Fibroblast of mammary gland (primary cell): ENCODE measurements around the gene HHATL.

ENCODE experiments used
- DNase-seq: peaks from one replicate; pipeline ENCODE4 v3.0.0-alpha.2; 2010; ENCODE audit warnings: low read depth
- H3K4me3 ChIP-seq: 2 replicates; pipeline ENCODE4 v1.5.1; 2011; ENCODE audit warnings: low read depth, mild to moderate bottlenecking, low read length, moderate library complexity; ENCODE audit not compliant: control insufficient read depth
- CTCF ChIP-seq: conservative IDR thresholded peaks from 2 replicates; pipeline ENCODE4 v1.5.1; 2011; ENCODE audit warnings: low read depth, low read length, inconsistent platforms; ENCODE audit not compliant: control insufficient read depth, insufficient read depth

The HHATL gene

DNA sequence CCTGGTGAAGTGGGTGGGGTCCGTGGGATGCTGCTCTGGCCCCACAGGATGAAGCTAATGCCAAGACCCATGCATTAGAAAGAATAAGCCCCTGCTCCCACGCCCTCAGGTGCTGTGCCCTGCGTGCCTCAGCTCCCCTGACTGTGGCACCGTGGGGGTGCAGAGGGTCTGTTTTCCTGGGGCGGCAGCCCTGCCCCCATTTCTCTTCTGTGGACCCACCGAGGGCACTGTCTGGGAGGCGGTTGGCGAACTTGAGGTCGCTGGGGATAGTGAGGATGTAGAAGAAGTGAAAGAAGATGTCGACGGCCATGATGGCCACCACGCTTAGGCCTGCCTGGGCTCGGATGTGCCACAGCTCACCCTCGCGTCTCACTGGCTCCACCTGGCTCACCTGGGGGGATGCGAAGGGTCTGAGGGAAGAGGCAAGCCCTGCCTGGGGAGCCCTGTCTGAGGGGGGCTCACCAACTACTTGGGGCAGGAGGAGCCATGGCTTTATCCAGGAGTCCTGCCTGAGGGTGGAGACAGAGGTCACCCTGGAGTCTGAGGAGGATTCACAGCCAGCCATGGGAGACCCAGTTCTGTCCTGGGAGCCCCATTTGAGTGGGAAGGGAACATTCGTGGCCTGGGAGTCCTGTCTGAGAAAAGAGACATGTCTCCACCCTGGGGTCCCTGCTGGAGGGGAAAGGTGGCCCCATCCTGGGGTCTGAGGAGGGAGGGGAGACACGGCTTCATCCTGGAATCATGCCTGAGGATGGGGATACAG lies 5.1 kb downstream of the HHATL start:
- no peak for DNase-seq
- no peak for TF ChIP-seq CTCF
- no peak overlapping the region for H3K4me3 ChIP-seq

GRCh38 chr3:42696356-42697288 lies 6.0 kb downstream of the HHATL start:
- no peak for TF ChIP-seq CTCF
- no peak for DNase-seq
- no peak overlapping the region for H3K4me3 ChIP-seq

DNA sequence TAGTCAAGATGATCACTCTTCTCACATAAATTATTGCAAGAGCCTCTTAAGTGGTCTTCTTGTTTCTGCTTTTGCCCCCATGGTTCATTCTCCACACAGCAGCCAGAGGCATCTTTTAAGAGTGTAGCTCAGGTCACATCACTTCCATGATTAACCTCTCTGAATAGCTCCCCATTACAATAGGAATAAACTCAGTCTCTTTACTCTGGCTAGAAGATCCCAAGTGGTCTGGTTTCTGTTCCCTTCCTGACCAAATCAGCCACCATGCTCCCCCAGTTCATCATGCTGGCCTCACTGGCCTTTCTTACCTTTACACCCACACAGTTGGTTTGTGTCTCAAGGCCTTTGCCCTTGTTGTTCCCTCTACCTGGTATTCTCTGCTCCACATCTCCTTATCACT lies 8.2 kb downstream of the HHATL start:
- DNase-seq = no peak
- TF ChIP-seq CTCF = no peak
- H3K4me3 ChIP-seq = no peak overlapping the region

GRCh38 chr3:42693530-42693930 lies 9.1 kb downstream of the HHATL start:
- H3K4me3 ChIP-seq = no peak overlapping the region
- TF ChIP-seq CTCF = no peak
- DNase-seq = no peak

GRCh38 chr3:42692667-42693529 lies 9.7 kb downstream of the HHATL start:
- TF ChIP-seq CTCF = no peak
- DNase-seq = no peak
- H3K4me3 ChIP-seq = no peak overlapping the region
